ENCODE results near the gene DCAF11.
A peak's percentile ranks its signal among the peaks of the same experiment; 100 is the strongest.

GRCh38 chr14:24080888-24081738 is 33.5 kb upstream of the DCAF11 start:
- TF ChIP-seq CTCF (conservative IDR thresholded peaks at IDR 0.05), result no peak
- peak; percentile 68; the same call in 1 of the 2 replicates for TF ChIP-seq ZFX (IDR thresholded peaks at IDR 0.05)
